Neural progenitor cell (in vitro differentiated cells): Measurements from ENCODE around the gene PRICKLE1.

Source experiments
- CTCF ChIP-seq: fragments of 200-600 bp; sonication (generic); IDR thresholded peaks from 2 replicates; pipeline ENCODE4 v1.5.1; 2017; ENCODE audit warnings: antibody characterized with exemption, mild to moderate bottlenecking
- EZH2 ChIP-seq: fragments of 200-600 bp; sonication (generic); IDR thresholded peaks from 2 replicates; pipeline ENCODE4 v1.6.1; 2017; ENCODE audit warnings: antibody characterized with exemption, mild to moderate bottlenecking, moderate library complexity

- no peak for TF ChIP-seq CTCF
- TF ChIP-seq EZH2: no peak
Measured at GRCh38 chr12:42633594-42633993, 44.0 kb upstream of the PRICKLE1 start.
